ENCODE data around the gene ZBTB7B.
A peak's percentile ranks its signal among the peaks of the same experiment; 100 is the strongest.

ZBTB7B gene

DNA sequence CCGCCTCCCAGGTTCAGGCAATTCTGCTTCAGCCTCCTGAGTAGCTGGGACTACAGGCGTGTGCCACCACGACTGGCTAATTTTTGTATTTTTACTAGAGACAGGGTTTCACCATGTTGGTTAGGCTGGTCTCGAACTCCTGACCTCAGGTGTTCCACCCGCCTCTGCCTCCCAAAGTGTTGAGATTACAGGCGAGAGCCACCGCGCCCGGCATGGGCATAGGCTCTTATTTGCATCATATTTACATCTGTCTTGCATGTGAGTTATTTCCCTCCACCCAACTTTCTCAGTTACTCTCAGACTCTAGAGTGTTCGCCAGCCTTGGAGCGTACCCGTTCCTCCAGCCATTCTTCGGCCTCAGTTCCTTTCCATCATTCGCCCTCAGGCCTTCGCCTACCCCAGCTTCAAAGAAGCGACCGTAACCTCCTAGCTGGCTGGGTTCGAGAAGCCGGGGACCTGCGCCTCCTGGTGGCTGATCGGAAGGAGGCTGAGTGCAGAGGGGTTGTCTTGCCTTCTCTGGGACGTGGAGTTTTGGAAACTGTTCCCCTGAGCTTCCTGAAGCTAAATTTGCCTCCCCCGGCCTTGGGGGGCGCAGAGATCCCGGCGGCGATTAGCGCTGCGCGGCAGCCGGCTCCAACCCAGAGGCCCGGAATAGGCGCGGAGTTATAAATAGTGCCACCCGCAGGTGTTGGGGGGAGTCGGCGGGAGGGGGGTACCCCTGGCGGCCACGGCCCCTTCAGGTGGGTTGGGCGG, 3.6 kb upstream of the ZBTB7B start:
- Histone ChIP-seq H3K9me3 (ENCODE audit: control insufficient read depth, low read length) (no peaks in the 10 kb centered on the region), H3K36me3 (ENCODE audit: control insufficient read depth, insufficient read depth, low read length) (no peaks in the 10 kb centered on the region), H3K4me3 (ENCODE audit: extremely low read depth, insufficient read depth, low read length, poor library complexity, severe bottlenecking) (peak overlapping the region; percentile 61), H3K4me1 (ENCODE audit: control insufficient read depth, insufficient read depth, low read length, poor library complexity, severe bottlenecking) (peaks cover 10% of the 10 kb centered on the region), H3K27ac (ENCODE audit: low read depth, low read length, severe bottlenecking) (peak overlapping the region; percentile 85)
- WGBS, 2 experiments (ENCODE audit: insufficient coverage in 2 of 2) = 21 to 37% methylated on average over 24 to 27 of the region's 40 CpGs

- H3K4me3 ChIP-seq (ENCODE audit: extremely low read depth, insufficient read depth, low read length, poor library complexity, severe bottlenecking) = peak overlapping the region; percentile 61
- WGBS, 2 experiments (ENCODE audit: insufficient coverage in 2 of 2) = 3% methylated on average over 30 to 39 of the region's 50 CpGs
- H3K9me3 ChIP-seq (ENCODE audit: control insufficient read depth, low read length) = no peaks in the 10 kb centered on the region
- H3K36me3 ChIP-seq (ENCODE audit: control insufficient read depth, insufficient read depth, low read length) = no peaks in the 10 kb centered on the region
- H3K27ac ChIP-seq (ENCODE audit: low read depth, low read length, severe bottlenecking) = peak overlapping the region; percentile 85
- peaks cover 17% of the 10 kb centered on the region for H3K4me1 ChIP-seq (ENCODE audit: control insufficient read depth, insufficient read depth, low read length, poor library complexity, severe bottlenecking)
Measured at GRCh38 chr1:154999571-155000410, 2.8 kb upstream of the ZBTB7B start.

DNA sequence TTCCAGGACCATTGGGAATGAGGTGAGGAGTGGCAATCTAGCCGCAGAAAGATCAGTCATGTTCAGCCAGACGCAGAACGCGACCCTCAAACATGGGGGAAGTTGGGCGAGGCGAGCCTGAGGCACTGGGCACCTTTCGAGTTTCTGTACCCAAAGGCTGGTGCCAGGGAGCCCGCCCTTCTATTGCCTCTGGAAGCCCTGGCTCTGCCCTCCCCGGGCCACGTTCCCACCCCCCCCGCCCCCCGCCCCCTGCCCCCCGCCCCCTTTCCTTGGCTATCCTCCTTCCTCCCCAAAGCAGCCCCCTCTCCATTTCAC, 2.2 kb upstream of the ZBTB7B start:
- 0% methylated on average over 2 to 7 of the region's 13 CpGs for WGBS, 2 experiments (ENCODE audit: insufficient coverage in 2 of 2)

GRCh38 chr1:155000726-155001424, 1.7 kb upstream of the ZBTB7B start:
- H3K4me3 ChIP-seq (ENCODE audit: extremely low read depth, insufficient read depth, low read length, poor library complexity, severe bottlenecking) = peak overlapping the region; percentile 61

More for the DNA sequence above, 2.2 kb upstream of the ZBTB7B start:
- Histone ChIP-seq H3K4me1 (ENCODE audit: control insufficient read depth, insufficient read depth, low read length, poor library complexity, severe bottlenecking) (peaks cover 17% of the 10 kb centered on the region), H3K9me3 (ENCODE audit: control insufficient read depth, low read length) (no peaks in the 10 kb centered on the region), H3K27ac (ENCODE audit: low read depth, low read length, severe bottlenecking) (peak overlapping the region; percentile 89), H3K4me3 (ENCODE audit: extremely low read depth, insufficient read depth, low read length, poor library complexity, severe bottlenecking) (peak overlapping the region; percentile 61), H3K36me3 (ENCODE audit: control insufficient read depth, insufficient read depth, low read length) (no peaks in the 10 kb centered on the region)

GRCh38 chr1:155001425-155001674, 1.3 kb upstream of the ZBTB7B start:
- whole genome bisulfite sequencing, 2 experiments (ENCODE audit: insufficient coverage in 2 of 2) = 1 to 2% methylated on average over 9 to 11 of the region's 11 CpGs
- peaks cover 17% of the 10 kb centered on the region for H3K4me1 ChIP-seq (ENCODE audit: control insufficient read depth, insufficient read depth, low read length, poor library complexity, severe bottlenecking)

More at GRCh38 chr1:155000726-155001424, 1.7 kb upstream of the ZBTB7B start:
- Histone ChIP-seq H3K36me3 (ENCODE audit: control insufficient read depth, insufficient read depth, low read length) (no peaks in the 10 kb centered on the region), H3K27ac (ENCODE audit: low read depth, low read length, severe bottlenecking) (peak overlapping the region; percentile 89), H3K9me3 (ENCODE audit: control insufficient read depth, low read length) (no peaks in the 10 kb centered on the region), H3K4me1 (ENCODE audit: control insufficient read depth, insufficient read depth, low read length, poor library complexity, severe bottlenecking) (peaks cover 17% of the 10 kb centered on the region)
- WGBS, 2 experiments (ENCODE audit: insufficient coverage in 2 of 2) = 1 to 2% methylated on average over 24 to 26 of the region's 43 CpGs

GRCh38 chr1:155001675-155002463, 733 bp upstream of the ZBTB7B start:
- 0% methylated on average over 10 of the region's 38 CpGs for WGBS, 2 experiments (ENCODE audit: insufficient coverage in 2 of 2)
- Histone ChIP-seq H3K36me3 (ENCODE audit: control insufficient read depth, insufficient read depth, low read length) (no peaks in the 10 kb centered on the region), H3K4me1 (ENCODE audit: control insufficient read depth, insufficient read depth, low read length, poor library complexity, severe bottlenecking) (peaks cover 17% of the 10 kb centered on the region), H3K27ac (ENCODE audit: low read depth, low read length, severe bottlenecking) (peak overlapping the region; percentile 89), H3K9me3 (ENCODE audit: control insufficient read depth, low read length) (no peaks in the 10 kb centered on the region), H3K4me3 (ENCODE audit: extremely low read depth, insufficient read depth, low read length, poor library complexity, severe bottlenecking) (peak overlapping the region; percentile 61)

More at GRCh38 chr1:155001425-155001674, 1.3 kb upstream of the ZBTB7B start:
- Histone ChIP-seq H3K4me3 (ENCODE audit: extremely low read depth, insufficient read depth, low read length, poor library complexity, severe bottlenecking) (peak overlapping the region; percentile 61), H3K27ac (ENCODE audit: low read depth, low read length, severe bottlenecking) (peak overlapping the region; percentile 89), H3K36me3 (ENCODE audit: control insufficient read depth, insufficient read depth, low read length) (no peaks in the 10 kb centered on the region), H3K9me3 (ENCODE audit: control insufficient read depth, low read length) (no peaks in the 10 kb centered on the region)

- H3K9me3 ChIP-seq (ENCODE audit: control insufficient read depth, low read length) = no peaks in the 10 kb centered on the region
- peaks cover 17% of the 10 kb centered on the region for H3K4me1 ChIP-seq (ENCODE audit: control insufficient read depth, insufficient read depth, low read length, poor library complexity, severe bottlenecking)
- no peaks in the 10 kb centered on the region for H3K36me3 ChIP-seq (ENCODE audit: control insufficient read depth, insufficient read depth, low read length)
- WGBS, 2 experiments (ENCODE audit: insufficient coverage in 2 of 2) = 0% methylated on average over 12 to 16 of the region's 37 CpGs
- peak overlapping the region; percentile 79 for H3K4me3 ChIP-seq (ENCODE audit: extremely low read depth, insufficient read depth, low read length, poor library complexity, severe bottlenecking)
- peak overlapping the region; percentile 41 for H3K27ac ChIP-seq (ENCODE audit: low read depth, low read length, severe bottlenecking)
Measured at GRCh38 chr1:155003227-155003765, 694 bp downstream of the ZBTB7B start.

DNA sequence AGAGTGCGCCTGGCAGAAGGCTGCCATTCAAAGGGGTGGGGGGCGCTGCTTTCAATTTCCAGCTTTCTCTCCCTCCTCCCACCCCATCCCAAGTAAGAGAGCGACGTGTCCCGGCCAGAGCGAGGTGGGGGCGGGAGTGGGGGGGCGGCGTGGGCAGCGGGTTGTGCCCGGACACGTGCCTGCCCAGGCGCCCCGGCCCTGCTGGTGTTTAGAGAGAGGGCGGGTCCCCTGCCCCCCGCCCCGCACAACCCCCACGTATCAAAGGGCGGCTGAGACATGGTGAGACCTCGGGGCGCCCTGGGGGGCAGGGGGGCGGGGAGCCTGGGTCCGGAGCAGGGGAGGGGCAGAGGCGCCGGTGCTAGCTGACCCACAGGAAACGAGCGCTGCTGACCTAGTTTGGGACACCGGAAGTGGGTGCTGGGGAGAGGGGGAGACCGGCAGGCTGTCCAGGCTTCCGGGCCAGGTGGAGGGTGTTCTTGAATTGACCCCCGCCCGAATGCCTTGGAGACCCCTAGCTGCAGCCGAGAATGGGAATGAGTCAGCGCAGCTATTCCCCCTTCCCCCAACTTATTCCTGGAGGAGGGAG, 1.3 kb downstream of the ZBTB7B start:
- Histone ChIP-seq H3K4me1 (ENCODE audit: control insufficient read depth, insufficient read depth, low read length, poor library complexity, severe bottlenecking) (peaks cover 17% of the 10 kb centered on the region), H3K9me3 (ENCODE audit: control insufficient read depth, low read length) (no peaks in the 10 kb centered on the region), H3K27ac (ENCODE audit: low read depth, low read length, severe bottlenecking) (peak overlapping the region; percentile 30), H3K4me3 (ENCODE audit: extremely low read depth, insufficient read depth, low read length, poor library complexity, severe bottlenecking) (peak overlapping the region; percentile 79), H3K36me3 (ENCODE audit: control insufficient read depth, insufficient read depth, low read length) (no peaks in the 10 kb centered on the region)
- WGBS, 2 experiments (ENCODE audit: insufficient coverage in 2 of 2) = 0 to 2% methylated on average over 3 to 8 of the region's 34 CpGs

DNA sequence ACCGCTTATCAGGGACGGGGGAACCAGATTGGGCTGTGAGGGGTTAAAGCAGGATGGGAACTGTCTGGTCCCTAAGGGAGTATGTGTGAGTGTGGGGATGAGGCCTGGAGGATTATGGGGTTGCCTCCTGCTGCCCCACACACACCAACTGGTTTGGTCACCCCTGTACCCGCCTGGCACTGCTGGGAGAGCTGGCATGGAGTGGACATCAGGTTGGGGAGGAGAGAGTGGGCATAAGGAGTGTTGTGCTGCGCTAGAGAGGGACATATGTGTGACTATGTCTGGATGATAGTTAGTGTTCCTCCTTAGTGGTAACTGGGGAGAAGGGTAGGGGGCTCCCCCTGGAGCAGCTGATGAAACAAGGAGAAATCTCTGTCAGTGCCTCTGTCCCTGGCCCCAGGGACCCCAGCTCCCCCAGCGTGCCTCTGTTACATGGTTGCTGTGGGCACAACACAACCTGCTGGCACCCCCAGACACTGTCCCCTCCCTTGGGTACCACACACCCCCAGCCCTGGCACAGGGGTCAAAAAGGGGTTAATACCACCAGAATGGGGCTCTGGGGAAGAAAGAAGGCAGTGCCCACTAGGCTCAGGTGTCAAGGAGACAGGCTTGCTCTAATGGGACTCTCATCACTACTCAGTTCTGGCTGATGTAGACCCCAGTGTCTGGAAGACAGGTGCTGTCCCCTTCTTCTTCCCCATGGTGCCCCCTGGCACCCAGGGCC, 1.9 kb downstream of the ZBTB7B start:
- Histone ChIP-seq H3K27ac (ENCODE audit: low read depth, low read length, severe bottlenecking) (peak overlapping the region; percentile 30), H3K9me3 (ENCODE audit: control insufficient read depth, low read length) (no peaks in the 10 kb centered on the region), H3K4me1 (ENCODE audit: control insufficient read depth, insufficient read depth, low read length, poor library complexity, severe bottlenecking) (peaks cover 17% of the 10 kb centered on the region), H3K36me3 (ENCODE audit: control insufficient read depth, insufficient read depth, low read length) (no peaks in the 10 kb centered on the region), H3K4me3 (ENCODE audit: extremely low read depth, insufficient read depth, low read length, poor library complexity, severe bottlenecking) (peak overlapping the region; percentile 79)
- 59 to 86% methylated on average over 2 to 4 of the region's 5 CpGs for WGBS, 2 experiments (ENCODE audit: insufficient coverage in 2 of 2)

Measured in mesodermal cell (in vitro differentiated cells).